ENCODE results near the gene GP5.

The GP5 gene

DNA sequence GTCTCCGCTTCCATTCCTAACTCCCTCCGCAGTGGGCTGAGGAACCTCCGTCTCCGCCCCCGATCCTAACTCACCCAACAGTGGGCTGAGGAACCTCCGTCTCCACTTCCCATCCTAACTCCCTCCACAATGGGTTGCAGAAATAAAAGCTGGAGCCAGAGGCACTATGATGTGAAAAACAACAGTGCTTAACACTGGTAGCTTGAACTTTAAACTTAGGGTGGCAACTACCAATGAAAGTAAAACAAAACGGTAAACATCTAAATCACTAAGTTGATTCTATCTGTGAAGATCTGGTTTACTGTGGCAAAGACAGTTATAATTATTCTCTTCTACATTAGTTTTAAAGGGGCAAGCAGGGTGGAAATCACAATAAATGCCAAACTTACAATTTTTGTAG lies 25.9 kb upstream of the GP5 start:
- H3K36me3 ChIP-seq (ENCODE audit: control insufficient read depth in 1 of 2, insufficient read depth in 2 of 2, low read length in 2 of 2): peaks cover 40 to 43% of the 10 kb centered on the region in 2 donors
- H3K4me3 ChIP-seq (ENCODE audit: low read depth in 1 of 2, low read length in 2 of 2): no peak overlapping the region
- H3K27me3 ChIP-seq (ENCODE audit: low read depth, low read length): no peaks in the 10 kb centered on the region
- H3K4me1 ChIP-seq (ENCODE audit: control insufficient read depth in 1 of 2, insufficient read depth in 2 of 2, low read length in 2 of 2): no peaks in the 10 kb centered on the region
- no peak overlapping the region for H3K27ac ChIP-seq (ENCODE audit: low read length)
- H3K9me3 ChIP-seq (ENCODE audit: control insufficient read depth in 1 of 2, low read length in 2 of 2): no peaks in the 10 kb centered on the region

DNA sequence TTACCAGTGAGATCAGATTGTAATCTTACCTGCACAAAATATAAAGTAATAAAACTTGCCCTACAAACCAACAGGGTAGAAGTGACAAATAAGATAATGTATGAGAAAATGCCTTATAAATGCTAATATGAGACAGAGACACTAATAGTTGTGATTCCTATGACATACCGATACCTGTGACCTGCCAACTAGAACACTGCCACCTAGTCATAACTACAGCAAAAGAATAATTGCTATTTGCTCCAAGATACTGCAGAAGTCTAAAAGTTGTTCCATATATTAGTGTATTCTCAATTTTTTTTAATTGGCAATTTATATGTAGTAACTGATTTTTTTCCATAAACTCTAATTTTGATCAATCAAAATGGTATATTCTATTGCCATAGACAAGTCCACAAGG lies 25.3 kb upstream of the GP5 start:
- Histone ChIP-seq H3K36me3 (ENCODE audit: control insufficient read depth in 1 of 2, insufficient read depth in 2 of 2, low read length in 2 of 2) (peaks cover 36 to 39% of the 10 kb centered on the region in 2 donors), H3K27ac (ENCODE audit: low read length) (no peak overlapping the region), H3K27me3 (ENCODE audit: low read depth, low read length) (no peaks in the 10 kb centered on the region), H3K4me3 (ENCODE audit: low read depth in 1 of 2, low read length in 2 of 2) (no peak overlapping the region), H3K9me3 (ENCODE audit: control insufficient read depth in 1 of 2, low read length in 2 of 2) (no peaks in the 10 kb centered on the region), H3K4me1 (ENCODE audit: control insufficient read depth in 1 of 2, insufficient read depth in 2 of 2, low read length in 2 of 2) (no peaks in the 10 kb centered on the region)

- peaks cover 38 to 44% of the 10 kb centered on the region in 2 donors for H3K36me3 ChIP-seq (ENCODE audit: control insufficient read depth in 1 of 2, insufficient read depth in 2 of 2, low read length in 2 of 2)
- no peaks in the 10 kb centered on the region for H3K27me3 ChIP-seq (ENCODE audit: low read depth, low read length)
- no peak overlapping the region for H3K27ac ChIP-seq (ENCODE audit: low read length)
- H3K4me1 ChIP-seq (ENCODE audit: control insufficient read depth in 1 of 2, insufficient read depth in 2 of 2, low read length in 2 of 2): no peaks in the 10 kb centered on the region
- no peak overlapping the region for H3K4me3 ChIP-seq (ENCODE audit: low read depth in 1 of 2, low read length in 2 of 2)
- no peaks in the 10 kb centered on the region for H3K9me3 ChIP-seq (ENCODE audit: control insufficient read depth in 1 of 2, low read length in 2 of 2)
Observed at GRCh38 chr3:194423317-194423716, 24.3 kb upstream of the GP5 start.

DNA sequence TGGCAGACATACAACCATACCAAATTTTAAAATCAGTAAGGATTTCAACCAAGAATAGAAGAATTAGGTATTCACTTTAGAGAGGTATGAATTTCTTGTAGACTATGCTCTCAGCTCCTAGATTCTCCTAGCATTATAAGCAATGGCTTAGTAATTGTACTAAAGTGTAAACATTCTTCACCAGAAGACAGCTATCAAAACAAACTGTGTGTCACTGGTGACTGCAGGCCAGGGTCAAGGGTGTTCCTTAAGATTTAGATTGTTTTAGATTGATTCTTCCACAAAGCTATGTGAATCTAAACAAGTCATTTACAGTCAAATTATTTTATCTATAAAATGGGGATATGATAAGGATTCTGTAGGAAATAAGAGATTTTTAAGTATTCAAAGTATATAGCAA lies 23.1 kb upstream of the GP5 start:
- Histone ChIP-seq H3K4me1 (ENCODE audit: control insufficient read depth in 1 of 2, insufficient read depth in 2 of 2, low read length in 2 of 2) (no peaks in the 10 kb centered on the region), H3K27me3 (ENCODE audit: low read depth, low read length) (no peaks in the 10 kb centered on the region), H3K9me3 (ENCODE audit: control insufficient read depth in 1 of 2, low read length in 2 of 2) (no peaks in the 10 kb centered on the region), H3K4me3 (ENCODE audit: low read depth in 1 of 2, low read length in 2 of 2) (no peak overlapping the region), H3K27ac (ENCODE audit: low read length) (no peak overlapping the region), H3K36me3 (ENCODE audit: control insufficient read depth in 1 of 2, insufficient read depth in 2 of 2, low read length in 2 of 2) (peaks cover 38 to 44% of the 10 kb centered on the region in 2 donors)

GRCh38 chr3:194418671-194419070 lies 19.6 kb upstream of the GP5 start:
- Histone ChIP-seq H3K4me3 (ENCODE audit: low read depth in 1 of 2, low read length in 2 of 2) (no peak overlapping the region), H3K9me3 (ENCODE audit: control insufficient read depth in 1 of 2, low read length in 2 of 2) (no peaks in the 10 kb centered on the region), H3K27ac (ENCODE audit: low read length) (no peak overlapping the region), H3K4me1 (ENCODE audit: control insufficient read depth in 1 of 2, insufficient read depth in 2 of 2, low read length in 2 of 2) (no peaks in the 10 kb centered on the region), H3K36me3 (ENCODE audit: control insufficient read depth in 1 of 2, insufficient read depth in 2 of 2, low read length in 2 of 2) (peaks cover 19 to 30% of the 10 kb centered on the region in 2 donors), H3K27me3 (ENCODE audit: low read depth, low read length) (no peaks in the 10 kb centered on the region)

GRCh38 chr3:194407423-194407822 lies 8.4 kb upstream of the GP5 start:
- no peaks in the 10 kb centered on the region for H3K4me1 ChIP-seq (ENCODE audit: control insufficient read depth in 1 of 2, insufficient read depth in 2 of 2, low read length in 2 of 2)
- H3K4me3 ChIP-seq (ENCODE audit: low read depth in 1 of 2, low read length in 2 of 2): no peak overlapping the region
- no peaks in the 10 kb centered on the region for H3K9me3 ChIP-seq (ENCODE audit: control insufficient read depth in 1 of 2, low read length in 2 of 2)
- no peaks in the 10 kb centered on the region for H3K27me3 ChIP-seq (ENCODE audit: low read depth, low read length)
- no peak overlapping the region for H3K27ac ChIP-seq (ENCODE audit: low read length)
- peaks cover 0 to 10% of the 10 kb centered on the region in 2 donors for H3K36me3 ChIP-seq (ENCODE audit: control insufficient read depth in 1 of 2, insufficient read depth in 2 of 2, low read length in 2 of 2)

GRCh38 chr3:194405766-194406165 lies 6.7 kb upstream of the GP5 start:
- H3K4me3 ChIP-seq (ENCODE audit: low read depth in 1 of 2, low read length in 2 of 2): no peak overlapping the region
- peaks cover 0 to 3% of the 10 kb centered on the region in 2 donors for H3K36me3 ChIP-seq (ENCODE audit: control insufficient read depth in 1 of 2, insufficient read depth in 2 of 2, low read length in 2 of 2)
- no peaks in the 10 kb centered on the region for H3K9me3 ChIP-seq (ENCODE audit: control insufficient read depth in 1 of 2, low read length in 2 of 2)
- H3K4me1 ChIP-seq (ENCODE audit: control insufficient read depth in 1 of 2, insufficient read depth in 2 of 2, low read length in 2 of 2): no peaks in the 10 kb centered on the region
- no peak overlapping the region for H3K27ac ChIP-seq (ENCODE audit: low read length)
- no peaks in the 10 kb centered on the region for H3K27me3 ChIP-seq (ENCODE audit: low read depth, low read length)

DNA sequence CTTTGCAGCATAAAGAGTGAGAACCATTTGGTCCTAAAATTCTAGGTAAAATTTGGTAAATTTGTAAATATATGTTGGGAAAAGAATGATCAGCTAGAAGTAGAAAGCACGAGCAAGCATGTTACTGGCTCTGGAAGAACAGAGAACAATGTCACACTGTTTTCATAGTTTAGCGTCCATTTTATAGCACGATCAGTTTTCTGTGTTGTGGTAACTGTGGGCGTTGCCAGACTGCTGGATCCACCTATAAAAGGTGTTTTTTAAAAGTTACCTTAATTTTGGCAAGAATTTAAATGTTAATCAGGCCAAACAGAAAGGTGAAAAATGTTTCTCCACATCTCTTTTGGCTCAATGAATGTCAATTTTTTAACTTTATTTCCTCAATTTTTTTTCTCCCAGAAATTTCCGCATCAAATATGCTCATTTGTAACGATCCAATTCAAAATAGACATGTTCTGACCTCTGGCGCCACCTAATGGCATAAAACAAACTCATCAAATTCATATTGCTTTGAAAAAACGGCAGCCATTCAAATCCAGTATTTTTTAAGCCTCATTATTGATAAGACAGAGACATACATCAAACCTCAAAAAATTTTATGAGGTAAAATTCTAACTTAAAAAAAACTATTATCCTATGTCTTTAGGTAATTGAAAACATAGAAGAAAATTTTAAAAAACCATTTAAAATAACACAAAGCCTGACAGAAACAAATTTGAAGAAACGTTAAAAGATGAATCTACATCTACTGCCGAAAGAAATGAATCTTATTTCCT lies 5.5 kb upstream of the GP5 start:
- Histone ChIP-seq H3K9me3 (ENCODE audit: control insufficient read depth in 1 of 2, low read length in 2 of 2) (no peaks in the 10 kb centered on the region), H3K27me3 (ENCODE audit: low read depth, low read length) (no peaks in the 10 kb centered on the region), H3K27ac (ENCODE audit: low read length) (no peak overlapping the region), H3K4me1 (ENCODE audit: control insufficient read depth in 1 of 2, insufficient read depth in 2 of 2, low read length in 2 of 2) (no peaks in the 10 kb centered on the region), H3K36me3 (ENCODE audit: control insufficient read depth in 1 of 2, insufficient read depth in 2 of 2, low read length in 2 of 2) (peaks cover 0 to 3% of the 10 kb centered on the region in 2 donors), H3K4me3 (ENCODE audit: low read depth in 1 of 2, low read length in 2 of 2) (no peak overlapping the region)

DNA sequence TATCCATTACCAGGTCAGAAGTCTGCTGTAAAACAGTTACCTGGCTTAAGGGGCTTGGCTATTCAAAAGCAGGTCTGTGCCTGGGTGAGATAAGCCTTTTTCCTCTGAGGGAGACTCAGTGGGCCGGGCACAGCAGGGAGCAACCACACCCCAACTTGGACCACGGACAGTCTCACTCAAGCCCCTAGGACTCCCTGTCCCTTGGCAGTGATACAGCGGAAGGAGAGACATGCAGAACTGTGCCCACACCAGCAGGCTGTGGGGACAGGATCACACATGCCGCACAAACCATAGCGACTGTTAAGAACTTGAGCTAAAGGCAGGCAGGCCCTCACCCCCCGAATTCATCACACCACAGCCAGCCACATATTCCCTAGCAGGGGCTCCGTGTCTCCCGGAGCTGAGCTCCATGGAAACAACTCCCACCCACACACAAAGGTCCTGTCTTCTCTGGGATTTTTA lies 2.8 kb upstream of the GP5 start:
- Histone ChIP-seq H3K27ac (ENCODE audit: low read length) (no peak overlapping the region), H3K36me3 (ENCODE audit: control insufficient read depth in 1 of 2, insufficient read depth in 2 of 2, low read length in 2 of 2) (peaks cover 0 to 3% of the 10 kb centered on the region in 2 donors), H3K9me3 (ENCODE audit: control insufficient read depth in 1 of 2, low read length in 2 of 2) (no peaks in the 10 kb centered on the region), H3K4me1 (ENCODE audit: control insufficient read depth in 1 of 2, insufficient read depth in 2 of 2, low read length in 2 of 2) (peaks cover 0 to 9% of the 10 kb centered on the region in 2 donors), H3K27me3 (ENCODE audit: low read depth, low read length) (peaks cover 9% of the 10 kb centered on the region), H3K4me3 (ENCODE audit: low read depth in 1 of 2, low read length in 2 of 2) (no peak overlapping the region)

DNA sequence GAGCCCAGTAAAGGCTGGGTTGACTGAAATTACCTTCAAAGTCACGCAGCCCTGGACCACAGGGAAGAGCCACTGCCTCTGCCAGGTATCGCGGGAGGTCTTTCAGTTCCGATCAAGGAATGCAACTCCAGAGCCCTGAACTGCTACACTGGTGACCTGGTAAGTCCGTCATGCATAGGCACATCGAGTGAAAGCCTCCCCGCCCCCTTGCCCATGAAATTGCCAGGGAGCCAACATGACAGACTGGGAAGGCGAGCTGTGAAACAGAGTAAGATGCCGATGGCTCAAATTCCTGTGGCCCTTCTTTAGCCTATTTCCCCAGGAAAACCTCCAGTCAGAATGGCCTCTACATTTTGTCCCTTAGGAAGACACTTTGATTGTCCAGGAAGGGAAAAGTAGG lies 2.3 kb upstream of the GP5 start:
- H3K27me3 ChIP-seq (ENCODE audit: low read depth, low read length): peaks cover 9% of the 10 kb centered on the region
- no peaks in the 10 kb centered on the region for H3K9me3 ChIP-seq (ENCODE audit: control insufficient read depth in 1 of 2, low read length in 2 of 2)
- H3K27ac ChIP-seq (ENCODE audit: low read length): no peak overlapping the region
- H3K36me3 ChIP-seq (ENCODE audit: control insufficient read depth in 1 of 2, insufficient read depth in 2 of 2, low read length in 2 of 2): peaks cover 0 to 3% of the 10 kb centered on the region in 2 donors
- H3K4me3 ChIP-seq (ENCODE audit: low read depth in 1 of 2, low read length in 2 of 2): no peak overlapping the region
- H3K4me1 ChIP-seq (ENCODE audit: control insufficient read depth in 1 of 2, insufficient read depth in 2 of 2, low read length in 2 of 2): peaks cover 0 to 15% of the 10 kb centered on the region in 2 donors

DNA sequence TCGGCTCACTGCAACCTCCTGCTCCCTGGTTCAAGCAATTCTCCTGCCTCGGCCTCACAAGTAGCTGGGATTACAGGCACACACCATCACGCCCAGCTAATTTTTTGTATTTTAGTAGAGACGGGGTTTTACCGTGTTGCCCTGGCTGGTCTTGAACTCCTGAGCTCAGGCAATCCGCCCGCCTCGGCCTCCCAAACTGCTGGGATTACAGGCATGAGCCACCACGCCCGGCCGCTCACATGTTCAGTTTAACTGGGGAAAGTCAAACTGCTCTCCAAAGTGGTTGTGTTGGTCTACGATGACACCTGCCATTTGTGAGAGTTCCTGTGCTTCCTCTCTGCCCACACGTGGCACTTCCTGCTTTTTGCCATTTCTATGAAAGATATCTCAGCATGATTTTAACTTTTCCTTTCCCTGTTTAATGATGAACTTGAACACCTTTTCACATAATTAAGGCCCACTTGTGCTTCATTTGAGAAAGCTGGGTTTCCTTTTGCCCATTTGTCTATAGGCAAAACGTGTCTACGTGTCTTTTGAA lies 877 bp upstream of the GP5 start:
- peaks cover 0 to 15% of the 10 kb centered on the region in 2 donors for H3K4me1 ChIP-seq (ENCODE audit: control insufficient read depth in 1 of 2, insufficient read depth in 2 of 2, low read length in 2 of 2)
- no peaks in the 10 kb centered on the region for H3K36me3 ChIP-seq (ENCODE audit: control insufficient read depth in 1 of 2, insufficient read depth in 2 of 2, low read length in 2 of 2)
- H3K27me3 ChIP-seq (ENCODE audit: low read depth, low read length): peaks cover 9% of the 10 kb centered on the region
- H3K27ac ChIP-seq (ENCODE audit: low read length): no peak overlapping the region
- H3K4me3 ChIP-seq (ENCODE audit: low read depth in 1 of 2, low read length in 2 of 2): no peak overlapping the region
- H3K9me3 ChIP-seq (ENCODE audit: control insufficient read depth in 1 of 2, low read length in 2 of 2): no peaks in the 10 kb centered on the region

Measured in muscle layer of duodenum (tissue), 2 donors.